Hematopoietic multipotent progenitor cell treated with erythropoietin and hydrocortisone succinate and interleukin-3 and kit ligand, for 8 days (in vitro differentiated cells): Measurements from ENCODE around the gene STOML3.
A peak's percentile ranks its signal among the peaks of the same experiment; 100 is the strongest.
"Not testable (repeated sequence)": the region's sequence is repeated elsewhere in the genome, so short reads cannot be mapped to it uniquely, and the experiment has no call there.

Experiments
- DNase-seq: peaks from one replicate; pipeline ENCODE4 v3.0.0-alpha.2; 2015

The STOML3 gene

GRCh38 chr13:38990693-38991092, at the start of gene STOML3:
Gene STOML3, minus strand, starts transcription at chr13:38990831. Its CDS starts 110 bp downstream, at chr13:38990721.
- DNase-seq: no peak

GRCh38 chr13:39040206-39040605, 49.6 kb upstream of the STOML3 start:
- DNase-seq: no peak

- DNase-seq: peak; percentile 17
Measured at GRCh38 chr13:39039041-39039440, 48.4 kb upstream of the STOML3 start.

GRCh38 chr13:39038569-39039030, 48.0 kb upstream of the STOML3 start:
- peak; percentile 43 for DNase-seq

- DNase-seq: peak; percentile 90
Measured at GRCh38 chr13:39037880-39038568, 47.4 kb upstream of the STOML3 start, which contains the start of the genes NHLRC3 and PROSER1. Gene NHLRC3, plus strand, starts transcription at chr13:39038456. Its CDS starts 184 bp downstream, at chr13:39038640. Gene PROSER1, minus strand, starts transcription at chr13:39038089. Its CDS starts 847 bp downstream, at chr13:39037242.

- peak; percentile 17 for DNase-seq
Measured at GRCh38 chr13:39037410-39037879, 46.8 kb upstream of the STOML3 start.

- peak; percentile 51 for DNase-seq
Measured at GRCh38 chr13:39036212-39036611, 45.6 kb upstream of the STOML3 start.

GRCh38 chr13:39035799-39036198, 45.2 kb upstream of the STOML3 start:
- no peak for DNase-seq

GRCh38 chr13:39035204-39035603, 44.6 kb upstream of the STOML3 start:
- DNase-seq: peak; percentile 47

- no peak for DNase-seq
Measured at GRCh38 chr13:39034085-39034484, 43.5 kb upstream of the STOML3 start.

GRCh38 chr13:39032150-39032549, 41.5 kb upstream of the STOML3 start:
- no peak for DNase-seq

- DNase-seq: no peak
Measured at GRCh38 chr13:39025433-39025839, 34.8 kb upstream of the STOML3 start.

- DNase-seq: no peak
Measured at GRCh38 chr13:39023761-39024160, 33.1 kb upstream of the STOML3 start.

GRCh38 chr13:39023316-39023715, 32.7 kb upstream of the STOML3 start:
- no peak for DNase-seq

GRCh38 chr13:39020853-39021462, 30.3 kb upstream of the STOML3 start:
- no peak for DNase-seq

GRCh38 chr13:39016787-39017186, 26.2 kb upstream of the STOML3 start:
- DNase-seq: peak; percentile 57

- DNase-seq: no peak
Measured at GRCh38 chr13:39016087-39016486, 25.5 kb upstream of the STOML3 start.

- DNase-seq: no peak
Measured at GRCh38 chr13:39013462-39013861, 22.8 kb upstream of the STOML3 start.

- DNase-seq: no peak
Measured at GRCh38 chr13:39012608-39013007, 22.0 kb upstream of the STOML3 start.

GRCh38 chr13:39006371-39007111, 15.9 kb upstream of the STOML3 start:
- not testable (repeated sequence) for DNase-seq

GRCh38 chr13:38998739-38999138, 8.1 kb upstream of the STOML3 start:
- DNase-seq: peak; percentile 84

GRCh38 chr13:38993381-38993780, 2.8 kb upstream of the STOML3 start:
- DNase-seq: no peak

GRCh38 chr13:38981096-38981495, 9.5 kb downstream of the STOML3 start:
- DNase-seq: no peak

- no peak for DNase-seq
Measured at GRCh38 chr13:38980750-38981078, 9.9 kb downstream of the STOML3 start.
